NCI-H146 treated with DMSO at 0.1 percent for 48 hours (cell line): Measurements from ENCODE around the gene MEIOB.
"Not testable (repeated sequence)": the region's sequence is repeated elsewhere in the genome, so short reads cannot be mapped to it uniquely, and the experiment has no call there.

ENCODE experiments used
- DNase-seq: peaks from one replicate; lab custom pipeline; 2025; ENCODE audit not compliant: unreplicated experiment; lab: John Stamatoyannopoulos, UW

MEIOB gene

GRCh38 chr16:1816396-1817275, 55.3 kb downstream of the MEIOB start:
- no peak for DNase-seq

GRCh38 chr16:1815461-1815860, 56.5 kb downstream of the MEIOB start:
- DNase-seq: no peak

GRCh38 chr16:1812732-1813163, 59.2 kb downstream of the MEIOB start:
- DNase-seq: peak; percentile 82

GRCh38 chr16:1810536-1810935, 61.4 kb downstream of the MEIOB start:
- DNase-seq: no peak

GRCh38 chr16:1810106-1810505, 61.9 kb downstream of the MEIOB start:
- no peak for DNase-seq

- no peak for DNase-seq
Observed at GRCh38 chr16:1809281-1809801, 62.6 kb downstream of the MEIOB start.

GRCh38 chr16:1808691-1809090, 63.3 kb downstream of the MEIOB start:
- no peak for DNase-seq

- no peak for DNase-seq
Observed at GRCh38 chr16:1807626-1808025, 64.3 kb downstream of the MEIOB start.

- DNase-seq: no peak
Observed at GRCh38 chr16:1800701-1801100, 71.3 kb downstream of the MEIOB start.

GRCh38 chr16:1799263-1799662, 72.7 kb downstream of the MEIOB start:
- not testable (repeated sequence) for DNase-seq

- DNase-seq: no peak
Observed at GRCh38 chr16:1794908-1795666, 76.9 kb downstream of the MEIOB start.

GRCh38 chr16:1794221-1794871, 77.6 kb downstream of the MEIOB start:
- DNase-seq: no peak

- no peak for DNase-seq
Observed at GRCh38 chr16:1793578-1794220, 78.3 kb downstream of the MEIOB start, which contains the start of gene IGFALS. Gene IGFALS (minus strand): TSS chr16:1793705. CDS start chr16:1793652, 53 bp downstream.

- DNase-seq: no peak
Observed at GRCh38 chr16:1792836-1793577, 79.0 kb downstream of the MEIOB start.

GRCh38 chr16:1791943-1792812, 79.8 kb downstream of the MEIOB start:
- DNase-seq: no peak

GRCh38 chr16:1791256-1791942, 80.6 kb downstream of the MEIOB start:
- DNase-seq: no peak

- DNase-seq: no peak
Observed at GRCh38 chr16:1790611-1791255, 81.2 kb downstream of the MEIOB start.

GRCh38 chr16:1790261-1790610, 81.7 kb downstream of the MEIOB start:
- no peak for DNase-seq
